Lower lobe of right lung (tissue), 2 donors: ENCODE measurements around the gene CDIP1. TPM values are rescaled to one million over a fixed set of nuclear protein-coding genes. Genes with fewer than 3 reads are reported as not detected.
A peak's percentile ranks its signal among the peaks of the same experiment; 100 is the strongest.

ENCODE experiments used
- ATAC-seq, 2 donors: fragments of 200-7000 bp; cut with Tn5 transposase; one replicate each; pipeline ENCODE4 v1.9.1; 2020 to 2022; ENCODE audit warnings: mild to moderate bottlenecking in 2 of 2, moderate library complexity in 2 of 2
- DNase-seq: peaks from one replicate; pipeline ENCODE4 v3.0.0-alpha.2; 2020
- H3K27ac ChIP-seq: fragments of 200-600 bp; one replicate; pipeline ENCODE4 v1.8.0; 2022
- H3K27me3 ChIP-seq: fragments of 200-600 bp; one replicate; pipeline ENCODE4 v1.8.0; 2022; ENCODE audit warnings: low read depth
- H3K36me3 ChIP-seq: fragments of 200-600 bp; one replicate; pipeline ENCODE4 v1.8.0; 2022; ENCODE audit warnings: mild to moderate bottlenecking
- H3K4me1 ChIP-seq: fragments of 200-600 bp; one replicate; pipeline ENCODE4 v1.8.0; 2022
- H3K4me3 ChIP-seq: fragments of 200-600 bp; one replicate; pipeline ENCODE4 v1.8.0; 2022; ENCODE audit warnings: mild to moderate bottlenecking
- H3K9me3 ChIP-seq: fragments of 200-600 bp; one replicate; pipeline ENCODE4 v1.8.0; 2022
- intact Hi-C: fragments of 100-400 bp; cut with DNase I; formaldehyde crosslinking; loops from one replicate; pipeline ENCODE4 v1.11.0; 2022
- total RNA-seq: library from RNA; stranded (reverse); fragmentation: NEBNext Ultra II Directional; extraction: Animal tissue kit (Norgen Biotek cat#: 25700); gene quantifications from one replicate; pipeline ENCODE4 v1.2.1, GENCODE V29; 2021
- TF ChIP-seq, protein P1 (sequence below): fragments of 200-600 bp; IDR thresholded peaks from one replicate; pipeline ENCODE4 v1.8.0; 2022; ENCODE audit warnings: antibody characterized with exemption, mild to moderate bottlenecking
- donor health status: DM: no; HTN: yes; CAD: no; lungs with severe emphysema.

CDIP1 gene
- total RNA-seq, 1 donor from 2014 or later: 21.1 TPM

DNA sequence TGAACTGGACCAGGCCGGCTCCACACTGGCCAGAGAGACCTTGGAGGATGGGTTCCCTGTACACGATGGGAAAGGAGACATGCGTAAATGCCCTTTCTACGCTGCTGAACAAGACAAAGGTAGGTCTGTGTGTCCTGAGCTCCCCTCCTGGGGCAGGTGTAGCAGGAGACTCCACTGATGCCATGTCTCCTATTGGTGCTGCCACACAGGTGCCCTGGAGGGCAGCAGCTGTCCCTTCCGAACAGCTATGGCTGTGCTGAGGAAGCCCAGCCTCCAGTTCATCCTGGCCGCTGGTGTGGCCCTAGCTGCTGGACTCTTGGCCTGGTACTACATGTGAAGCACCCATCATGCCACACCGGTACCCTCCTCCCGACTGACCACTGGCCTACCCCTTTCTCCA is 29.2 kb downstream of the CDIP1 start:
- H3K4me3 ChIP-seq: no peak overlapping the region
- peaks cover 47% of the 10 kb centered on the region for H3K4me1 ChIP-seq
- TF ChIP-seq, protein P1, sequence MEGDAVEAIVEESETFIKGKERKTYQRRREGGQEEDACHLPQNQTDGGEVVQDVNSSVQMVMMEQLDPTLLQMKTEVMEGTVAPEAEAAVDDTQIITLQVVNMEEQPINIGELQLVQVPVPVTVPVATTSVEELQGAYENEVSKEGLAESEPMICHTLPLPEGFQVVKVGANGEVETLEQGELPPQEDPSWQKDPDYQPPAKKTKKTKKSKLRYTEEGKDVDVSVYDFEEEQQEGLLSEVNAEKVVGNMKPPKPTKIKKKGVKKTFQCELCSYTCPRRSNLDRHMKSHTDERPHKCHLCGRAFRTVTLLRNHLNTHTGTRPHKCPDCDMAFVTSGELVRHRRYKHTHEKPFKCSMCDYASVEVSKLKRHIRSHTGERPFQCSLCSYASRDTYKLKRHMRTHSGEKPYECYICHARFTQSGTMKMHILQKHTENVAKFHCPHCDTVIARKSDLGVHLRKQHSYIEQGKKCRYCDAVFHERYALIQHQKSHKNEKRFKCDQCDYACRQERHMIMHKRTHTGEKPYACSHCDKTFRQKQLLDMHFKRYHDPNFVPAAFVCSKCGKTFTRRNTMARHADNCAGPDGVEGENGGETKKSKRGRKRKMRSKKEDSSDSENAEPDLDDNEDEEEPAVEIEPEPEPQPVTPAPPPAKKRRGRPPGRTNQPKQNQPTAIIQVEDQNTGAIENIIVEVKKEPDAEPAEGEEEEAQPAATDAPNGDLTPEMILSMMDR: no peak
- no peak for DNase-seq
- H3K36me3 ChIP-seq: peaks cover 79% of the 10 kb centered on the region
- intact Hi-C loops: no loop called here
- no peaks in the 10 kb centered on the region for H3K27me3 ChIP-seq
- no peak overlapping the region for H3K27ac ChIP-seq
- no peaks in the 10 kb centered on the region for H3K9me3 ChIP-seq
- no peak for ATAC-seq

DNA sequence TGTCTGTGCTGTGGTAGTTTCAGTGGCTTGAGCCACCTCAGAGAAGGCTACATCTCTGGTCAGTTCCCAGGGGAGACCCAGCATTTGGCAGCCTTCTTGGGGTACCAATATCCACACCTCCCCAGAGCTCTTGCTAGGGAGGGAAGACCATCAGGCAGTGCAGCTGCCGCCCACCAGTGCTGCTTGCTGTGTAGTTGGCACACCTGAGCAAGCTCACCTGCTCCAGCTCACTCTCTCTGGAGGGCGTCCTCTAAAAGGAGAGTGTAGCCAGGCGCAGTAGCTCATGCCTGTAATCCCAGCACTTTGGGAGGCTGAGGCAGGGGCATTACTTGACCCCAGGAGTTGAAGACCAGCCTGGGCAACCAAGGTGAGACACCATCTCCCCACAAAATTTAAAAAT is 29.8 kb downstream of the CDIP1 start:
- no peak overlapping the region for H3K27ac ChIP-seq
- no peak overlapping the region for H3K4me3 ChIP-seq
- no peaks in the 10 kb centered on the region for H3K27me3 ChIP-seq
- TF ChIP-seq, protein P1: no peak
- ATAC-seq (no peak), DNase-seq (no peak)
- intact Hi-C loops: no loop called here
- H3K9me3 ChIP-seq: no peaks in the 10 kb centered on the region
- H3K4me1 ChIP-seq: peaks cover 41% of the 10 kb centered on the region
- H3K36me3 ChIP-seq: peaks cover 79% of the 10 kb centered on the region

DNA sequence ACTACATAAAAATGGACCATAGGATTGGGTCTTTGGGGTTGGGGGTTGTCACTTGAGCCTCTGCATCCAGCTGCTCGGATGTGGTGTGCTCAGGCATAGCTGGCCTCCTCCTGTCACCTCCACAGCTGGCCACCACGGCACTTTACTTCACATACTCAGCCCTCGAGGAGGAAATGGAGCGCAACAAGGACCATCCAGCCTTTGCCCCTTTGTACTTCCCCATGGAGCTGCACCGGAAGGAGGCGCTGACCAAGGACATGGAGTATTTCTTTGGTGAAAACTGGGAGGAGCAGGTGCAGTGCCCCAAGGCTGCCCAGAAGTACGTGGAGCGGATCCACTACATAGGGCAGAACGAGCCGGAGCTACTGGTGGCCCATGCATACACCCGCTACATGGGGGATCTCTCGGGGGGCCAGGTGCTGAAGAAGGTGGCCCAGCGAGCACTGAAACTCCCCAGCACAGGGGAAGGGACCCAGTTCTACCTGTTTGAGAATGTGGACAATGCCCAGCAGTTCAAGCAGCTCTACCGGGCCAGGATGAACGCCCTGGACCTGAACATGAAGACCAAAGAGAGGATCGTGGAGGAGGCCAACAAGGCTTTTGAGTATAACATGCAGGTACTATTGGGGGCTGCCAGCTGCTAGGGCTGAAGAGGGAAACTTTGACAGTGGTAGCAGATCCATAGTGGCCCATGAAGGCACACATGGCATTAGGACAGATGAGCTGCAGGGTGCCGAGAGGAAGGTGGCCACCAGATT is 30.8 kb downstream of the CDIP1 start:
- TF ChIP-seq, protein P1: no peak
- H3K4me1 ChIP-seq: peaks cover 33% of the 10 kb centered on the region
- no peak for ATAC-seq

DNA sequence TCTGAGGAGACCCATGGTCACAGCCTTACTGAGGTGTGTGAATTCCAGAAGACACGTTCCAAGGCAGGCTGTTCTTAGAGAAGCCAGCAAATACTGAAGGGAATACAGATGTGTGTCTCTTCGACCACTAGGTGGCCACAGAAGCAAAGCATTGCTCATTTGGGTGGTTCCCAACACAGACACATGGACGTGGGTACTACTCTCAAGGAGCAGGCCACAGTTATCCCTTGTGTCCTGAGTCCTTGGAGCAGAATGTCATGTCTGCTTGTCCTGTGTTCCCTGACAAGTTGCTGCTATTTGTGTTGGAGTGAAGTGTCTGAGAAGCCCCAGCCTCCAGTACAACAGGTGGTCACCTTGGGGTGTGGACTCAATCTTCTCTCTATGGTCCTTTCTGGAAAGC is 32.1 kb downstream of the CDIP1 start:
- peaks cover 57% of the 10 kb centered on the region for H3K36me3 ChIP-seq
- no peaks in the 10 kb centered on the region for H3K27me3 ChIP-seq
- TF ChIP-seq, protein P1: peak; percentile 79
- no peak for DNase-seq
- H3K4me3 ChIP-seq: no peak overlapping the region
- H3K27ac ChIP-seq: no peak overlapping the region
- intact Hi-C loops: no loop called here
- ATAC-seq: peak; percentile 81 to 87
- H3K4me1 ChIP-seq: peaks cover 30% of the 10 kb centered on the region
- no peaks in the 10 kb centered on the region for H3K9me3 ChIP-seq

More for the DNA sequence above, 30.8 kb downstream of the CDIP1 start:
- Histone ChIP-seq H3K4me3 (no peak overlapping the region), H3K9me3 (no peaks in the 10 kb centered on the region), H3K36me3 (peaks cover 70% of the 10 kb centered on the region), H3K27ac (no peak overlapping the region), H3K27me3 (no peaks in the 10 kb centered on the region)
- intact Hi-C loops: no loop called here
- no peak for DNase-seq

GRCh38 chr16:4505356-4506147 is 33.0 kb downstream of the CDIP1 start:
- peaks cover 31% of the 10 kb centered on the region for H3K4me1 ChIP-seq
- DNase-seq: peak; percentile 80
- intact Hi-C loops: no loop called here
- H3K4me3 ChIP-seq: no peak overlapping the region
- TF ChIP-seq, protein P1: no peak
- peak; percentile 60 to 76 for ATAC-seq
- H3K27me3 ChIP-seq: no peaks in the 10 kb centered on the region
- peak overlapping the region; percentile 56 for H3K27ac ChIP-seq
- no peaks in the 10 kb centered on the region for H3K9me3 ChIP-seq
- H3K36me3 ChIP-seq: peaks cover 48% of the 10 kb centered on the region
